ENCODE data around the gene XIAP. TPM values are rescaled to one million over a fixed set of nuclear protein-coding genes. Genes with fewer than 3 reads are reported as not detected.

The XIAP gene
- total RNA-seq, 1 donor from 2014 or later: 61.9 TPM

DNA sequence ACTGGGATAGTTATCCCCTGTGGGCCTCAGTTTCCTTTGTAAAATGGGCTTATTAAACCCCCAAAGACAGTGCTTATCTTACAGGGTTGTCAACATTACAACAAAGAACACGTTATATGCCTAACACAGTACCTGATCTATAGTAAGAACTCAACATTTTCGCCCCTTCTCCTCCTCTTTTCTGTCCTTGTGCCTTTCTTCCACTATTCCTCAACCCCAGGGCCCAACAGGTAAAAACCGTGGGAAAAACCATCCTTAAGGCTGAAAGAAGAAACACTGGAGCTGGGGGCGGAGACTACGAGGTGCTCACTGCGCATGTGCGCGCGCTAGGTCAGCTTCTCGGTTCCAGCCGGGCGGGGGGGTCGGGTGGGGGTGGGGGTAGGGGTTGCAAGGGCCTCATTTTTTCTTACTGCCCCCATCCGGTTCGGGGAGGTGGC lies 426 bp upstream of the XIAP start:
- ATAC-seq: peak; percentile 80 to 85
- DNase-seq: no peak
- intact Hi-C loops (cut with DNase I): no loop called here
- TF ChIP-seq, protein P1, sequence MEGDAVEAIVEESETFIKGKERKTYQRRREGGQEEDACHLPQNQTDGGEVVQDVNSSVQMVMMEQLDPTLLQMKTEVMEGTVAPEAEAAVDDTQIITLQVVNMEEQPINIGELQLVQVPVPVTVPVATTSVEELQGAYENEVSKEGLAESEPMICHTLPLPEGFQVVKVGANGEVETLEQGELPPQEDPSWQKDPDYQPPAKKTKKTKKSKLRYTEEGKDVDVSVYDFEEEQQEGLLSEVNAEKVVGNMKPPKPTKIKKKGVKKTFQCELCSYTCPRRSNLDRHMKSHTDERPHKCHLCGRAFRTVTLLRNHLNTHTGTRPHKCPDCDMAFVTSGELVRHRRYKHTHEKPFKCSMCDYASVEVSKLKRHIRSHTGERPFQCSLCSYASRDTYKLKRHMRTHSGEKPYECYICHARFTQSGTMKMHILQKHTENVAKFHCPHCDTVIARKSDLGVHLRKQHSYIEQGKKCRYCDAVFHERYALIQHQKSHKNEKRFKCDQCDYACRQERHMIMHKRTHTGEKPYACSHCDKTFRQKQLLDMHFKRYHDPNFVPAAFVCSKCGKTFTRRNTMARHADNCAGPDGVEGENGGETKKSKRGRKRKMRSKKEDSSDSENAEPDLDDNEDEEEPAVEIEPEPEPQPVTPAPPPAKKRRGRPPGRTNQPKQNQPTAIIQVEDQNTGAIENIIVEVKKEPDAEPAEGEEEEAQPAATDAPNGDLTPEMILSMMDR (IDR thresholded peaks at IDR 0.05): no peak
- H3K4me3 ChIP-seq: peak overlapping the region; percentile 66
- no peaks in the 10 kb centered on the region for H3K9me3 ChIP-seq
- H3K4me1 ChIP-seq: no peaks in the 10 kb centered on the region
- H3K27ac ChIP-seq: peak overlapping the region; percentile 95
- no peaks in the 10 kb centered on the region for H3K36me3 ChIP-seq
- no peaks in the 10 kb centered on the region for H3K27me3 ChIP-seq (ENCODE audit: low read depth)

DNA sequence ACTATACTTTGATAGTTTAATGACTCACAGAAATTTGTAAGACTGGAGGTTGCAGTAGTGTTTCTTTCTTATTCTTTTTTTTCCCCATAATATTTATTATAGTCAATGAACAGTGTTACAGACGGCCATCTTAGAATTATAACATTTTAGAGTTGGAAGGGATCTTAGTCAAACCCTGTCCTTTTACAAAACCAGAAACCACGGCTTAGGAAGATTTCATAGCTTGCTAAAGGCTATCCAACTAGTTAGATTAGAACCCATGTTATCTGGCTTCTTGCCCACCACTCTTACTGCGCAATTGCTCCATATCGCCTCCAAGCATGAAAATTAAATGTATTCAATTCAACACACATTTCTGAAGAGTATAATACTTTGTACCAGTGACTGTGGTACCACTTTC lies 1.1 kb downstream of the XIAP start:
- no peak for ATAC-seq
- no peak for DNase-seq
- H3K27ac ChIP-seq: peak overlapping the region; percentile 95
- H3K4me1 ChIP-seq: no peaks in the 10 kb centered on the region
- TF ChIP-seq, protein P1 (IDR thresholded peaks at IDR 0.05): no peak
- intact Hi-C loops (cut with DNase I): no loop called here
- H3K27me3 ChIP-seq (ENCODE audit: low read depth): no peaks in the 10 kb centered on the region
- H3K9me3 ChIP-seq: no peaks in the 10 kb centered on the region
- peak overlapping the region; percentile 66 for H3K4me3 ChIP-seq
- no peaks in the 10 kb centered on the region for H3K36me3 ChIP-seq

DNA sequence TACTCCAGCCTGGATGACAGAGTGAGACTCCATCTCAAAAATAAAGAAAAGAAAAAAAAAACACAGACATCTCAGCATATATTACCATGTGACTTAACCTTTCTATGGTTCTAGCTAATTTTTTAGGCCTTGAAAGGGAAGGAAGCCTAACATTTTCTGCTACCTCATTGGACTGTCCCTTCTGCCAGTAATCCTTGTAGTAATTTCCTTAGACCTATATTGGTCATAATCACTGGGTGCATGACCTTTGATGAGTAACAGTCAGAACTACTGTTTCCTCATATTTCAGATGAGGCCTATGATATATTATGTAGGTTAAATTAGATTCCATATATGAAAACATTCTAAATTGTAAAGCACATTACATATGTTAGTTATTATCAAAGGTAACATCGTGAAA lies 9.6 kb downstream of the XIAP start:
- intact Hi-C loops (cut with DNase I): no loop called here
- no peaks in the 10 kb centered on the region for H3K36me3 ChIP-seq
- TF ChIP-seq, protein P1 (IDR thresholded peaks at IDR 0.05): no peak
- DNase-seq (no peak), ATAC-seq (peak; percentile 40 to 41)
- no peak overlapping the region for H3K27ac ChIP-seq
- no peaks in the 10 kb centered on the region for H3K4me1 ChIP-seq
- no peaks in the 10 kb centered on the region for H3K9me3 ChIP-seq
- no peaks in the 10 kb centered on the region for H3K27me3 ChIP-seq (ENCODE audit: low read depth)
- H3K4me3 ChIP-seq: no peak overlapping the region

- no peak overlapping the region for H3K4me3 ChIP-seq
- H3K27ac ChIP-seq: no peak overlapping the region
- DNase-seq: no peak
- intact Hi-C loops (cut with DNase I): no loop called here
- ATAC-seq: no peak
- no peaks in the 10 kb centered on the region for H3K9me3 ChIP-seq
- no peaks in the 10 kb centered on the region for H3K36me3 ChIP-seq
- no peaks in the 10 kb centered on the region for H3K27me3 ChIP-seq (ENCODE audit: low read depth)
- H3K4me1 ChIP-seq: no peaks in the 10 kb centered on the region
- TF ChIP-seq, protein P1 (IDR thresholded peaks at IDR 0.05): no peak
Observed at GRCh38 chrX:123871309-123871708, 11.5 kb downstream of the XIAP start.

- ATAC-seq: no peak
- DNase-seq: no peak
- Histone ChIP-seq H3K27ac (no peak overlapping the region), H3K4me1 (peaks cover 16% of the 10 kb centered on the region), H3K4me3 (no peak overlapping the region), H3K9me3 (no peaks in the 10 kb centered on the region), H3K36me3 (no peaks in the 10 kb centered on the region), H3K27me3 (ENCODE audit: low read depth) (no peaks in the 10 kb centered on the region)
- TF ChIP-seq, protein P1 (IDR thresholded peaks at IDR 0.05): no peak
- intact Hi-C loops (cut with DNase I): no loop called here
Observed at GRCh38 chrX:123873956-123874355, 14.1 kb downstream of the XIAP start.

- intact Hi-C loops (cut with DNase I): no loop called here
- TF ChIP-seq, protein P1 (IDR thresholded peaks at IDR 0.05): no peak
- H3K4me1 ChIP-seq: peaks cover 17% of the 10 kb centered on the region
- H3K9me3 ChIP-seq: no peaks in the 10 kb centered on the region
- no peaks in the 10 kb centered on the region for H3K36me3 ChIP-seq
- ATAC-seq (no peak), DNase-seq (no peak)
- no peak overlapping the region for H3K4me3 ChIP-seq
- H3K27me3 ChIP-seq (ENCODE audit: low read depth): no peaks in the 10 kb centered on the region
- H3K27ac ChIP-seq: no peak overlapping the region
Observed at GRCh38 chrX:123876177-123876576, 16.3 kb downstream of the XIAP start.
